OCI-LY1 (cell line): ENCODE measurements around the gene PPP1R12B.
"Not testable (repeated sequence)": the region's sequence is repeated elsewhere in the genome, so short reads cannot be mapped to it uniquely, and the experiment has no call there.

Source experiments
- EZH2 ChIP-seq: fragments of 200-600 bp; sonication (generic), shearing (Covaris generic); IDR thresholded peaks from 2 replicates; pipeline ENCODE4 v1.8.0; 2017; ENCODE audit warnings: borderline replicate concordance, mixed run types, mild to moderate bottlenecking, antibody characterized with exemption, low read length, moderate library complexity, mixed read lengths
- TF ChIP-seq, protein P1 (sequence below): fragments of 200-600 bp; sonication (generic), shearing (Covaris generic); IDR thresholded peaks from 2 replicates; pipeline ENCODE4 v1.5.1; 2017; ENCODE audit warnings: mild to moderate bottlenecking, antibody characterized with exemption, low read length, moderate library complexity, mixed read lengths

GRCh38 chr1:202526056-202526455 is 177.6 kb downstream of the PPP1R12B start:
- TF ChIP-seq, protein P1, sequence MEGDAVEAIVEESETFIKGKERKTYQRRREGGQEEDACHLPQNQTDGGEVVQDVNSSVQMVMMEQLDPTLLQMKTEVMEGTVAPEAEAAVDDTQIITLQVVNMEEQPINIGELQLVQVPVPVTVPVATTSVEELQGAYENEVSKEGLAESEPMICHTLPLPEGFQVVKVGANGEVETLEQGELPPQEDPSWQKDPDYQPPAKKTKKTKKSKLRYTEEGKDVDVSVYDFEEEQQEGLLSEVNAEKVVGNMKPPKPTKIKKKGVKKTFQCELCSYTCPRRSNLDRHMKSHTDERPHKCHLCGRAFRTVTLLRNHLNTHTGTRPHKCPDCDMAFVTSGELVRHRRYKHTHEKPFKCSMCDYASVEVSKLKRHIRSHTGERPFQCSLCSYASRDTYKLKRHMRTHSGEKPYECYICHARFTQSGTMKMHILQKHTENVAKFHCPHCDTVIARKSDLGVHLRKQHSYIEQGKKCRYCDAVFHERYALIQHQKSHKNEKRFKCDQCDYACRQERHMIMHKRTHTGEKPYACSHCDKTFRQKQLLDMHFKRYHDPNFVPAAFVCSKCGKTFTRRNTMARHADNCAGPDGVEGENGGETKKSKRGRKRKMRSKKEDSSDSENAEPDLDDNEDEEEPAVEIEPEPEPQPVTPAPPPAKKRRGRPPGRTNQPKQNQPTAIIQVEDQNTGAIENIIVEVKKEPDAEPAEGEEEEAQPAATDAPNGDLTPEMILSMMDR = not testable (repeated sequence)
- not testable (repeated sequence) for TF ChIP-seq EZH2
